ENCODE data around the gene METAP1D.

DNA sequence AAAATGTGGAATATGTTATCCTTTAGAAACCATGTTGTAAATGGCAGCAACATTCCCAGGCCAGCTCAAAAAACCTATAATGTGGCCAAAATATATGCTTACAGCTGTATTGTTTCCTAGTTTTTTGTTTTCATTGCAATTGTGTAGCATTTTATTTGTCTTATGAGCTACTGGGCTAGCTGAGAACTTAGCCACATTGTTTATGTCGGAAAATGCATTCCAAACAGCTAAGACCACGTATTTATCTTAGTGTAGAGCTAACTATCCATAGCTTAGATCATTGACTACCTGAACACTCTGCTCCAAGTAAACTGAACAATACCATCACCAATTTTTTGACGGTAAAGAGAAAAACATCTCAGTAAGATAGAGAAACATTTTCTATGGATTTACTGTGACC, 38.4 kb downstream of the METAP1D start:
- no peak for TF ChIP-seq POLR2A (IDR thresholded peaks at IDR 0.05)
- TF ChIP-seq, protein P1, sequence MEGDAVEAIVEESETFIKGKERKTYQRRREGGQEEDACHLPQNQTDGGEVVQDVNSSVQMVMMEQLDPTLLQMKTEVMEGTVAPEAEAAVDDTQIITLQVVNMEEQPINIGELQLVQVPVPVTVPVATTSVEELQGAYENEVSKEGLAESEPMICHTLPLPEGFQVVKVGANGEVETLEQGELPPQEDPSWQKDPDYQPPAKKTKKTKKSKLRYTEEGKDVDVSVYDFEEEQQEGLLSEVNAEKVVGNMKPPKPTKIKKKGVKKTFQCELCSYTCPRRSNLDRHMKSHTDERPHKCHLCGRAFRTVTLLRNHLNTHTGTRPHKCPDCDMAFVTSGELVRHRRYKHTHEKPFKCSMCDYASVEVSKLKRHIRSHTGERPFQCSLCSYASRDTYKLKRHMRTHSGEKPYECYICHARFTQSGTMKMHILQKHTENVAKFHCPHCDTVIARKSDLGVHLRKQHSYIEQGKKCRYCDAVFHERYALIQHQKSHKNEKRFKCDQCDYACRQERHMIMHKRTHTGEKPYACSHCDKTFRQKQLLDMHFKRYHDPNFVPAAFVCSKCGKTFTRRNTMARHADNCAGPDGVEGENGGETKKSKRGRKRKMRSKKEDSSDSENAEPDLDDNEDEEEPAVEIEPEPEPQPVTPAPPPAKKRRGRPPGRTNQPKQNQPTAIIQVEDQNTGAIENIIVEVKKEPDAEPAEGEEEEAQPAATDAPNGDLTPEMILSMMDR (IDR thresholded peaks at IDR 0.05) = no peak
